ENCODE data around the gene EPN2. TPM values are rescaled to one million over a fixed set of nuclear protein-coding genes. Genes with fewer than 3 reads are reported as not detected.

The EPN2 gene
- total and polyA plus RNA-seq, 2 donors, result 3.8 to 8.5 TPM

DNA sequence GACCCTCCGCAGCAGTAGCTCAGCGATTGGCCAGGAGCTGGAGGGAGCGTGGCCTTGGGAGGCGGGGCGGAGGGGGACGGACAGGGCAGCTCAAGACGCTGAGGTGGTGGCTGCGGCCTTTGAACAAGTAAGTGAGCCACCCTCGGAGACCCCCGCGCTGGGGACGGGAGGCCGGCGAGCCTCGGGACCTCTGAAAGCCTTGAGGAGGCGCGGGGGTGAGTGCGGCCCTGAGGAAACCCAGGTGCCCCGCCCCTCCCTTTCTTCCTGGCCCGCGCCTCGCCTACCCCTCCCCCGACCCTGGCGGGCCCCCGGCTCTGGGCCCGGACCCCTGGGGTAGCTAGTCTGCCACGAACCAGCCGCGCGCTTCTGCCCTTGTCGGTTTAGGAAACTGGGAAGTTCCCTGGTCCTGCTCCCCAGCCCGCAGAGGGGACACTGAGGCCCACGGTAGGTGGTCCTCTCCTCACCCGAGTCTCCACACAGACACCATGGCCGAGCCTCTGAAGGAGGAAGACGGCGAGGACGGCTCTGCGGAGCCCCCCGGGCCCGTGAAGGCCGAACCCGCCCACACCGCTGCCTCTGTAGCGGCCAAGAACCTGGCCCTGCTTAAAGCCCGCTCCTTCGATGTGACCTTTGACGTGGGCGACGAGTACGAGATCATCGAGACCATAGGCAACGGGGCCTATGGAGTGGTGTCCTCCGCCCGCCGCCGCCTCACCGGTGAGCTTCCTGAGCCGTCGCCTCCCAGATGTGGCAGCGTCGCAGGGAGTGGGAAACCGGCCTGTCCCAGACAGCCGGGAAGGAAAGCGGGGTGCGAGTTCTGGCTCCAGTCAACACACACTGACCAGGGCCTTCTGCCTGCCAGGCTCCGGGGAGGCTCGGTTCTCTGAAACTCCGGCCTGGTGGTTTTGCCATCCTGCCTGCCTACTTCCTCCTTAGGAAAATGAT lies 141.5 kb downstream of the EPN2 start, which contains the start of gene MAPK7:
TSS of gene MAPK7 (plus strand) at position 83 of the 945 bp plus-strand sequence. CDS start at position 486, 403 bp downstream.
- DNase-seq (ENCODE audit: low read depth in 6 of 9, low spot score in 9 of 9), result no peak
- Histone ChIP-seq H3K9me3 (ENCODE audit: control insufficient read depth in 2 of 2, insufficient read depth in 1 of 2, low read length in 1 of 2) (no peaks in the 10 kb centered on the region), H3K36me3 (ENCODE audit: control insufficient read depth in 2 of 2, insufficient read depth in 2 of 2, low read length in 1 of 2) (peaks cover 40 to 41% of the 10 kb centered on the region in 2 donors), H3K27ac (ENCODE audit: low read depth in 1 of 2, low read length in 1 of 2) (peak within 1 kb of the TSS; percentile 92 to 93), H3K4me3 (ENCODE audit: low read length in 2 of 2) (peak within 1 kb of the TSS; percentile 65 to 90), H3K4me1 (ENCODE audit: control insufficient read depth in 2 of 2, insufficient read depth in 2 of 2, low read length in 2 of 2) (peaks cover 7 to 13% of the 10 kb centered on the region in 2 donors), H3K27me3 (ENCODE audit: control insufficient read depth in 2 of 2, insufficient read depth in 1 of 2, low read length in 1 of 2) (no peaks in the 10 kb centered on the region)
- WGBS, result 33% methylated on average over 69 of the region's 69 CpGs

GRCh38 chr17:19379361-19380065 lies 142.3 kb downstream of the EPN2 start:
- H3K27ac ChIP-seq (ENCODE audit: low read depth in 1 of 2, low read length in 1 of 2), result no peak overlapping the region
- WGBS, result 96% methylated on average over 13 of the region's 13 CpGs
- peak overlapping the region in 1 of 2 donors; percentile 90 for H3K4me3 ChIP-seq (ENCODE audit: low read length in 2 of 2)
- H3K27me3 ChIP-seq (ENCODE audit: control insufficient read depth in 2 of 2, insufficient read depth in 1 of 2, low read length in 1 of 2), result no peaks in the 10 kb centered on the region
- H3K36me3 ChIP-seq (ENCODE audit: control insufficient read depth in 2 of 2, insufficient read depth in 2 of 2, low read length in 1 of 2), result peaks cover 40 to 47% of the 10 kb centered on the region in 2 donors
- H3K4me1 ChIP-seq (ENCODE audit: control insufficient read depth in 2 of 2, insufficient read depth in 2 of 2, low read length in 2 of 2), result peaks cover 7 to 22% of the 10 kb centered on the region in 2 donors
- no peak for DNase-seq (ENCODE audit: low read depth in 6 of 9, low spot score in 9 of 9)
- H3K9me3 ChIP-seq (ENCODE audit: control insufficient read depth in 2 of 2, insufficient read depth in 1 of 2, low read length in 1 of 2), result no peaks in the 10 kb centered on the region

DNA sequence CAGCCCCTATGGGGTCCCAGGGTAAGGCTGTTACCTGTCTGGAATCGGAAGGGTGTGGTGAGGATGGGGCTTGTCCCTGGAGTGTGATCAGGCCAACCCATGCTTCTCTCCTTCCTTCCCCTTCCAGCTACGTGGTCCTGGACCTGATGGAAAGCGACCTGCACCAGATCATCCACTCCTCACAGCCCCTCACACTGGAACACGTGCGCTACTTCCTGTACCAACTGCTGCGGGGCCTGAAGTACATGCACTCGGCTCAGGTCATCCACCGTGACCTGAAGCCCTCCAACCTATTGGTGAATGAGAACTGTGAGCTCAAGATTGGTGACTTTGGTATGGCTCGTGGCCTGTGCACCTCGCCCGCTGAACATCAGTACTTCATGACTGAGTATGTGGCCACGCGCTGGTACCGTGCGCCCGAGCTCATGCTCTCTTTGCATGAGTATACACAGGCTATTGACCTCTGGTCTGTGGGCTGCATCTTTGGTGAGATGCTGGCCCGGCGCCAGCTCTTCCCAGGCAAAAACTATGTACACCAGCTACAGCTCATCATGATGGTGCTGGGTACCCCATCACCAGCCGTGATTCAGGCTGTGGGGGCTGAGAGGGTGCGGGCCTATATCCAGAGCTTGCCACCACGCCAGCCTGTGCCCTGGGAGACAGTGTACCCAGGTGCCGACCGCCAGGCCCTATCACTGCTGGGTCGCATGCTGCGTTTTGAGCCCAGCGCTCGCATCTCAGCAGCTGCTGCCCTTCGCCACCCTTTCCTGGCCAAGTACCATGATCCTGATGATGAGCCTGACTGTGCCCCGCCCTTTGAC lies 143.5 kb downstream of the EPN2 start:
- Histone ChIP-seq H3K4me3 (ENCODE audit: low read length in 2 of 2) (no peak overlapping the region), H3K27ac (ENCODE audit: low read depth in 1 of 2, low read length in 1 of 2) (no peak overlapping the region), H3K27me3 (ENCODE audit: control insufficient read depth in 2 of 2, insufficient read depth in 1 of 2, low read length in 1 of 2) (no peaks in the 10 kb centered on the region), H3K36me3 (ENCODE audit: control insufficient read depth in 2 of 2, insufficient read depth in 2 of 2, low read length in 1 of 2) (peaks cover 40 to 47% of the 10 kb centered on the region in 2 donors), H3K4me1 (ENCODE audit: control insufficient read depth in 2 of 2, insufficient read depth in 2 of 2, low read length in 2 of 2) (peaks cover 16 to 33% of the 10 kb centered on the region in 2 donors), H3K9me3 (ENCODE audit: control insufficient read depth in 2 of 2, insufficient read depth in 1 of 2, low read length in 1 of 2) (no peaks in the 10 kb centered on the region)
- WGBS, result 98% methylated on average over 29 of the region's 29 CpGs
- no peak for DNase-seq (ENCODE audit: low read depth in 6 of 9, low spot score in 9 of 9)

DNA sequence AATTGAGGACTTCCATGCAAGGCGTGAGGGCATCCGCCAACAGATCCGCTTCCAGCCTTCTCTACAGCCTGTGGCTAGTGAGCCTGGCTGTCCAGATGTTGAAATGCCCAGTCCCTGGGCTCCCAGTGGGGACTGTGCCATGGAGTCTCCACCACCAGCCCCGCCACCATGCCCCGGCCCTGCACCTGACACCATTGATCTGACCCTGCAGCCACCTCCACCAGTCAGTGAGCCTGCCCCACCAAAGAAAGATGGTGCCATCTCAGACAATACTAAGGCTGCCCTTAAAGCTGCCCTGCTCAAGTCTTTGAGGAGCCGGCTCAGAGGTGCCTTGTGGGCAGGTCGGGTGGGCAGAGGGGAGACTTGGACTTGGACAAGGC lies 144.2 kb downstream of the EPN2 start:
- Histone ChIP-seq H3K27me3 (ENCODE audit: control insufficient read depth in 2 of 2, insufficient read depth in 1 of 2, low read length in 1 of 2) (no peaks in the 10 kb centered on the region), H3K36me3 (ENCODE audit: control insufficient read depth in 2 of 2, insufficient read depth in 2 of 2, low read length in 1 of 2) (peaks cover 40 to 47% of the 10 kb centered on the region in 2 donors), H3K4me1 (ENCODE audit: control insufficient read depth in 2 of 2, insufficient read depth in 2 of 2, low read length in 2 of 2) (peaks cover 19 to 40% of the 10 kb centered on the region in 2 donors), H3K9me3 (ENCODE audit: control insufficient read depth in 2 of 2, insufficient read depth in 1 of 2, low read length in 1 of 2) (no peaks in the 10 kb centered on the region), H3K4me3 (ENCODE audit: low read length in 2 of 2) (no peak overlapping the region), H3K27ac (ENCODE audit: low read depth in 1 of 2, low read length in 1 of 2) (no peak overlapping the region)
- 98% methylated on average over 7 of the region's 7 CpGs for WGBS
- DNase-seq (ENCODE audit: low read depth in 6 of 9, low spot score in 9 of 9), result no peak

DNA sequence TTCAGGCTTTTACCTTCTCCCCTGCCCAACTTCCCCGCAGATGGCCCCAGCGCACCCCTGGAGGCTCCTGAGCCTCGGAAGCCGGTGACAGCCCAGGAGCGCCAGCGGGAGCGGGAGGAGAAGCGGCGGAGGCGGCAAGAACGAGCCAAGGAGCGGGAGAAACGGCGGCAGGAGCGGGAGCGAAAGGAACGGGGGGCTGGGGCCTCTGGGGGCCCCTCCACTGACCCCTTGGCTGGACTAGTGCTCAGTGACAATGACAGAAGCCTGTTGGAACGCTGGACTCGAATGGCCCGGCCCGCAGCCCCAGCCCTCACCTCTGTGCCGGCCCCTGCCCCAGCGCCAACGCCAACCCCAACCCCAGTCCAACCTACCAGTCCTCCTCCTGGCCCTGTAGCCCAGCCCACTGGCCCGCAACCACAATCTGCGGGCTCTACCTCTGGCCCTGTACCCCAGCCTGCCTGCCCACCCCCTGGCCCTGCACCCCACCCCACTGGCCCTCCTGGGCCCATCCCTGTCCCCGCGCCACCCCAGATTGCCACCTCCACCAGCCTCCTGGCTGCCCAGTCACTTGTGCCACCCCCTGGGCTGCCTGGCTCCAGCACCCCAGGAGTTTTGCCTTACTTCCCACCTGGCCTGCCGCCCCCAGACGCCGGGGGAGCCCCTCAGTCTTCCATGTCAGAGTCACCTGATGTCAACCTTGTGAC lies 144.7 kb downstream of the EPN2 start:
- H3K4me3 ChIP-seq (ENCODE audit: low read length in 2 of 2), result no peak overlapping the region
- peaks cover 40 to 47% of the 10 kb centered on the region in 2 donors for H3K36me3 ChIP-seq (ENCODE audit: control insufficient read depth in 2 of 2, insufficient read depth in 2 of 2, low read length in 1 of 2)
- 98% methylated on average over 31 of the region's 31 CpGs for WGBS
- H3K9me3 ChIP-seq (ENCODE audit: control insufficient read depth in 2 of 2, insufficient read depth in 1 of 2, low read length in 1 of 2), result no peaks in the 10 kb centered on the region
- H3K27me3 ChIP-seq (ENCODE audit: control insufficient read depth in 2 of 2, insufficient read depth in 1 of 2, low read length in 1 of 2), result no peaks in the 10 kb centered on the region
- DNase-seq (ENCODE audit: low read depth in 6 of 9, low spot score in 9 of 9), result no peak
- no peak overlapping the region for H3K27ac ChIP-seq (ENCODE audit: low read depth in 1 of 2, low read length in 1 of 2)
- H3K4me1 ChIP-seq (ENCODE audit: control insufficient read depth in 2 of 2, insufficient read depth in 2 of 2, low read length in 2 of 2), result peaks cover 22 to 43% of the 10 kb centered on the region in 2 donors

GRCh38 chr17:19382531-19383444 lies 145.6 kb downstream of the EPN2 start:
- Histone ChIP-seq H3K27me3 (ENCODE audit: control insufficient read depth in 2 of 2, insufficient read depth in 1 of 2, low read length in 1 of 2) (no peaks in the 10 kb centered on the region), H3K4me1 (ENCODE audit: control insufficient read depth in 2 of 2, insufficient read depth in 2 of 2, low read length in 2 of 2) (peaks cover 27 to 50% of the 10 kb centered on the region in 2 donors), H3K9me3 (ENCODE audit: control insufficient read depth in 2 of 2, insufficient read depth in 1 of 2, low read length in 1 of 2) (no peaks in the 10 kb centered on the region), H3K36me3 (ENCODE audit: control insufficient read depth in 2 of 2, insufficient read depth in 2 of 2, low read length in 1 of 2) (peaks cover 40 to 47% of the 10 kb centered on the region in 2 donors), H3K27ac (ENCODE audit: low read depth in 1 of 2, low read length in 1 of 2) (no peak overlapping the region), H3K4me3 (ENCODE audit: low read length in 2 of 2) (no peak overlapping the region)
- DNase-seq (ENCODE audit: low read depth in 6 of 9, low spot score in 9 of 9), result no peak
- 97% methylated on average over 13 of the region's 13 CpGs for WGBS

GRCh38 chr17:19383681-19384470 lies 146.7 kb downstream of the EPN2 start:
- no peak overlapping the region for H3K4me3 ChIP-seq (ENCODE audit: low read length in 2 of 2)
- H3K4me1 ChIP-seq (ENCODE audit: control insufficient read depth in 2 of 2, insufficient read depth in 2 of 2, low read length in 2 of 2), result peaks cover 28 to 58% of the 10 kb centered on the region in 2 donors
- peak overlapping the region in 1 of 2 donors; percentile 89 for H3K27ac ChIP-seq (ENCODE audit: low read depth in 1 of 2, low read length in 1 of 2)
- no peaks in the 10 kb centered on the region for H3K9me3 ChIP-seq (ENCODE audit: control insufficient read depth in 2 of 2, insufficient read depth in 1 of 2, low read length in 1 of 2)
- no peak for DNase-seq (ENCODE audit: low read depth in 6 of 9, low spot score in 9 of 9)
- peaks cover 40 to 47% of the 10 kb centered on the region in 2 donors for H3K36me3 ChIP-seq (ENCODE audit: control insufficient read depth in 2 of 2, insufficient read depth in 2 of 2, low read length in 1 of 2)
- H3K27me3 ChIP-seq (ENCODE audit: control insufficient read depth in 2 of 2, insufficient read depth in 1 of 2, low read length in 1 of 2), result no peaks in the 10 kb centered on the region
- WGBS, result 97% methylated on average over 6 of the region's 6 CpGs
